ENCODE measurements around the gene PARD3.

Gene PARD3

GRCh38 chr10:34160595-34160994 lies 654.5 kb downstream of the PARD3 start:
- no peak for TF ChIP-seq CTCF (conservative IDR thresholded peaks at IDR 0.05)
- no peak overlapping the region for H3K27ac ChIP-seq

GRCh38 chr10:34157501-34157900 lies 657.6 kb downstream of the PARD3 start:
- H3K27ac ChIP-seq: peak overlapping the region; percentile 56
- TF ChIP-seq CTCF (conservative IDR thresholded peaks at IDR 0.05): no peak

- peak overlapping the region; percentile 56 for H3K27ac ChIP-seq
- peak; percentile 55 for TF ChIP-seq CTCF (conservative IDR thresholded peaks at IDR 0.05)
These were observed 658.2 kb downstream of the PARD3 start for GRCh38 chr10:34156781-34157425.

GRCh38 chr10:34155812-34156211 lies 659.3 kb downstream of the PARD3 start:
- H3K27ac ChIP-seq: peak overlapping the region; percentile 56
- no peak for TF ChIP-seq CTCF (conservative IDR thresholded peaks at IDR 0.05)

- H3K27ac ChIP-seq: no peak overlapping the region
- TF ChIP-seq CTCF (conservative IDR thresholded peaks at IDR 0.05): no peak
These were observed 660.7 kb downstream of the PARD3 start for GRCh38 chr10:34154383-34154900.

GRCh38 chr10:34153663-34154382 lies 661.3 kb downstream of the PARD3 start:
- H3K27ac ChIP-seq: no peak overlapping the region
- no peak for TF ChIP-seq CTCF (conservative IDR thresholded peaks at IDR 0.05)

- peak overlapping the region; percentile 43 for H3K27ac ChIP-seq
- TF ChIP-seq CTCF (conservative IDR thresholded peaks at IDR 0.05): no peak
These were observed 662.7 kb downstream of the PARD3 start for GRCh38 chr10:34152434-34152833.
